IPS-NIHi11 (cell line): ENCODE measurements around the gene ACTN3.
"Not testable (repeated sequence)": the region's sequence is repeated elsewhere in the genome, so short reads cannot be mapped to it uniquely, and the experiment has no call there.

Source experiments
- DNase-seq: peaks from one replicate; pipeline ENCODE4 v3.0.0; 2012; ENCODE audit warnings: mixed read lengths, low spot score

Gene ACTN3

DNA sequence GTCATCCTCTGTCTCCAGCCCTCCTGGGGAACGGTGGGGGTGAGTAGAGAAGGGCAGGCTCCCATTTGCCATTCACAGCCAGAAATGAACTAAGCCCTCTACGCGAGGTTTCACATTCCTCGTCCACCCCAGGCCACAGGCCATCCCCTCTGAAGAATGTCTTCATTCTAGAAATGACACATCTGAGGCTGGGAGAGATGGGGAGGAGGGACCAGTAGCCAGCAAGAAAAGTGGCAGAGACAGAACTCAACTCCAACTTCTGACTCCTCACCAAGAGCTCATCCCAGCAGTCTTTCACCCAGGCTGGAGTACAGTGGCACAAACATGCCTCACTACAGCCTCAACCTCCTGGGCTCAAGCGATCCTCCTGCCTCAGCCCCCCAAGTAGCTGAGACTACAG lies 18.3 kb downstream of the ACTN3 start:
- no peak for DNase-seq

DNA sequence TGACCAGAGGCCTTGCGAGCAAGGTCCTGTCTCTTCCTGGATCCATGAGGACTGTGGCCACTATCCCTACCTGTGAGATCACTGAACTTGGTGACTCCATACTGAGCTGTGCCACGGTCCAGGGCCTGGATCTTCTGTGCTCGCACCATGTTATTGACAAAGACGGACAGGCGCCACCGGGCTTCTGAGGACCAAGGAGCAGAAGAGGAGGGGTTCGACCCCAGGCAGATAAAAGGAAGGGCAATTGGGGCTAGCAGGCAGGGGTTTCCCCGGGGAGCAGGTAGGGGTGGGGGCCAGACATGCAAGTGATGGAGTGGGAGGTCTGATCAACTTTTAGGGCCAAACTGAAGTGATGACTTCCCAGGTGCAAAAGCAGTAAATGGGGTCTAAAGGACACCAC lies 19.5 kb downstream of the ACTN3 start:
- no peak for DNase-seq

DNA sequence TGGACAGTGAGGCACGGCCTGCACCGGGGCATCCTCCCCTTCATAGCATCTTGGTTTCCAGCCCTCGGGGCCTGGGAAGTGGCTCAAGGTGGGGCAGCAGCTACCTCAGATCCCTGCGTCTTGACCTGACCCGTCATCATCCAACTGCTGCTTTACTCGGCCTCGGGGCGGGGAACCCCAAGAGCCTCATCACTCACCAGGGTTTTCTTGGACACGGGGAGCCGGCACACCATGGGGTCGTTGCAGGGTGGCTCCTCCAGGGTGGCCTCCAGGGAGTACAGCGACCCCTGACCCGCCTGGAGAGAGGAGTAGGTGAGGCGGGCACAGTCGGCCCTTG lies 21.1 kb downstream of the ACTN3 start:
- peak; percentile 10 for DNase-seq

DNA sequence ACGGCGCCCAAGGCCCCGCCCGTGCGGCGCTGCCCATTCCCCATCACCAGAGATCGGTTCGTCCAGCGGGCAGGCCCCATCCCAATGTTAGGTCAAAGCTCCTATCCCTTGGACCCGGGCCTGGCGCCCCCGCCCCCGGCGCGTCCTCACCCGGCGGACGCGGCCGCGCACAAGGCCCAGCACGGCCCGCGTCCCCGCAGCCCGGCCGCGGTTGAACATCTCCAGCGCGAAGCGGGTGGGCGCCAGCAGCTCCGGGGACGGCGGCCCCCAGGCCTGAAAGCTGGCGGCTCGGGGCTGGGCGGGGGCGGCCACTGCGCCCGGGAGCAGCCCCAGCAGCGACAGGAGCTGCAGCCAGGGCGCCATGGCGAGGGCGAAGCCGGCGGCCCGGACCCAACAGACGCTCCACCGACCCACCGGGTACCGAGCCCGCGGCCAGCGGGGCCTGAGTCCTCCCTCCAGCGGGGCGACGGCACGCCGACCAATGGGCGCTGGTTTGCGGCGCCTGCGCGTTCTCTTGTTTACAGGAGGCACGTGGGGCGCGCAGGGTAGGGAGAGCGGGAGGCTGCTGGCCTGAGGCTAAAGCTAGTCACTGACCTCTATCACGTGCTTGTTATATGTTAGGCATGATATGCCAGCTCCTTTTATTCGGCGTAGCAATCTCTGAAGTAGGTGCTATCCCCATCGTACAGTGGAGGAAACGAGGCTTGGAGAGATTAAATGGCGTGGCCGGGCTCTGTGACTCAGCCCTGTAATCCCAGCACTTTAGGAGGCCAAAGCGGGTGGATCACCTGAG lies 21.6 kb downstream of the ACTN3 start, which contains the start of gene CTSF:
Gene CTSF (minus strand): TSS at position 483 of the 793 bp plus-strand sequence. CDS start 120 bp downstream, at position 363.
- peak; percentile 87 for DNase-seq

DNA sequence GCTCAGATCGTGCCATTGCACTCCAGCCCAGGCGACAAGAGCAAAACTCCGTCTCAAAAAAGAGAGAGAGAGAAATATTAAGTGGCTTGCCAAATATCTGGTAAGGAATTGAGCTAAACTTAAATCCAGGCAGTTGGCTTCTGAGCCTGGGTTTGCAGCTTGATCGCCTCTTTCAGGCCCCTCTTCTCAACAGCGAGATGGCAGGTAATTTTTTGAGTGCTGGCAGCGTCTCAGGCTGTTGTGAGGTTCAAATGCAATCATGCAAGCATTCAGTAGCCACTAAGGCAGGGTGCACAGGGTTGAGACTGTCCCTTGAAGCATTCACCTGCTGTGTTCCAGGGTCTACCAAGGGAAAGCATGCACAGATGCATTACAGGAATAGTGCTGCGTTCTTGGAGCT lies 22.4 kb downstream of the ACTN3 start:
- DNase-seq = no peak

DNA sequence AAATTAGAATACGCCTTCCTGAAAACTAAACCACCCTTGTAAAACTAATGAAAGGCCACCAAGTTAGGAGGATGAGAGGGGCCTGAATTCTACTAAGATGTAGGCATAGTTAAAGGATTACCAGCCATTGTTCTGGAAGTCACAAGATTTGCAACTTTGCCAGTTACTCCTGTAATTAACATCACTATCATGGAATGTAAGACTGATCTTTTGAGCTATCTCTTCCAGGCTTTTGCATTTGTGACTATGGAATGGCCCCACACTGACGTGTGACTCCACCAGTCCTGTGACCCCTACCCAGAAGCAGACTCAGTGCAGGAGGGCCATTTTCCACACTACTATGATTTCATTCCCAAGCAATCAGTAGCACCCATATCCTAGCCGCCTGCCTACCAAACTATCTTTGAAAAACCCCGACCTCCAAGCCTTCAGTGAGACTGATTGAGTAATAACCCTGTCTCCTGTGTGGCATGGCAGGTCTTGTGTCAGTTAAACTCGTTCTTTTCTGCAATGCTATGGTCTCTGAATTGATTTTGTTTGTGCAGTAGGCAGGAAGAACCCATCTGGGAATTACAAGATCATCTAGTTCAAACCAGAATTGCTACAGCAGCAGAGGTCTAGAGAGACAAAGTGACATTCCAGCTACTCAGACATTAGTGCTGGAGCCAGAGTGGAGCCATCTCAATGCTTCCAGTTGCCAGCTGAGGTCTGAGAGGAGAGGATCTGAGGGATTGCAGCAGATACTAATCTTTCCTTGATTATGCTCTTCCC lies 23.6 kb downstream of the ACTN3 start:
- peak; percentile 32 for DNase-seq

DNA sequence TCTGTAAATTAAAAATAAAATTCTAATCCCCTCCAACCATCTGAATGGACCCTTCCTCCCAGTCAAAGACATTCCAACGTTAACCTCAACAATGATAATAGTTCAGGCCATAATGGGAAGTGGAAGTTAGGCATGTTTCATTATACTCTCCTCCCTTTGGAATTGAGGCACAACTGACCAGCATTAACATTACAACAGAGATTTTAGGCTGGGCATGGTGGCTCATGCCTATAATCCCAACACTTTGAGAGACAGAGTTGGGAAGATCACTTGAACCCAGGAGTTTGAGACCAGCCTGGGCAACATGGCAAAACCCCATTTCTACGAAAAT lies 24.1 kb downstream of the ACTN3 start:
- DNase-seq = no peak

DNA sequence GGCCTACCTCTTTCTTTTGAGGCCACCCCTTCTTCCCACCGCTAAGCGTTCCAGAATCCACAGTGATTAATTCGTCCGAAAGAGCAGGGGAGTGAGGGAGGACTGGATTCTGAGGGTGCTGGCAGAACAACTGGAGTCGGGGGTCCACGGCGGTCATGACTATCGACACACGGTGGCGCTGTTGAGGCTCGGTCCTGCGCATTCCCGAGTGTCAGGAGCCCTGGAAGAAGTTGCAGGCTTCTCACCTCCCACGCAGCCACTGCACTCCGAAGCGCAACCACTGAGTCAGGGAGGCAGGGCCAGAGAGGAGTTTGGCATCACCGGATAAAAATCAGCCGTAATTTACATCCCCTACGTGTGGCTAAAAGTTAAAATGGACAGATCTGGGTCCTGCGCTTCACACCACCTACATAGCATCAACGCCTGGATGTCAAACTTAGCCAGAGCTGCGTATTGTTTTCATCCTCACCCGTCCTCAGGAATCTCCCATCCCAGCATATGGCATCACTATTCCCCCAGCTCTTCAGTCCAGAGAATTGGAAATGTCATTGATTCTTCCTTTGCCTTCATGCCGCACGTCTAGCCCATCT lies 32.4 kb downstream of the ACTN3 start:
- DNase-seq = peak; percentile 92

DNA sequence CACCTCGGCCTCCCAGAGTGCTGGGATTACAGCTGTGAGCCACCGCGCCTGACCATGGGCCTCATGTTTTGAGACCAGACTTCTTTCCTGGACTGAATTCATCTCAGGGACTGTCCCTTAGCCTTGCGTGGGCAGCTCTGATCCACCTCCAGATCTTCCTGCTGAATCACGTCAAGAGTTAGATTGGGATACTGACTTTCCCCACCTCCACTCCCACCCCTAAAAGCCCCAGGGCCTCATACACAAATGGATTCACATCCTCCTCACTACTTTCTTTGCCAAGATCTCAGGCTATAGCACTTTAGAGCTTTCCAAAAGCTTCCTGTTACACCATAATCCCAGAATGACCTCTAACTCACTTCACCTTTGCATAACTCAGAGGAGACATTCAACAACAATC lies 34.1 kb downstream of the ACTN3 start:
- DNase-seq = no peak

DNA sequence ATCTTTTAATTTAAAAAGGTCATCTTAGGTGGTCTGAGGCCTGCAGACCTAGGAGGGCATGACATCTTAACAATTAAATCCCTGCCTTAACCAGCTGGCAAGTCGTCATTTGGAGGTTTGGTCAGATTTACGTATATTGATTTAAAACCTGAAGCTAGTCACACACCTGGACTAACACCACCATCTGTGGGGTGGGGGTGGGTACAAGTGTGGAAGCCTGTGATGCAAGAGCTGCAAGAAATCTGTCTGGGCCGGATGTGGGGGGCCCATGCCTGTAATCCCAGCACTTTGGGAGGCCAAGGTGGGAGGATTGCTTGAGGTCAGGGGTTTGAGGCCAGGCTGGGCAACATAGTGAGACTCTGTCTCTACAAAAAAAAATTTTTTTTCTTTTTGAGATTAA lies 34.6 kb downstream of the ACTN3 start:
- DNase-seq = no peak

DNA sequence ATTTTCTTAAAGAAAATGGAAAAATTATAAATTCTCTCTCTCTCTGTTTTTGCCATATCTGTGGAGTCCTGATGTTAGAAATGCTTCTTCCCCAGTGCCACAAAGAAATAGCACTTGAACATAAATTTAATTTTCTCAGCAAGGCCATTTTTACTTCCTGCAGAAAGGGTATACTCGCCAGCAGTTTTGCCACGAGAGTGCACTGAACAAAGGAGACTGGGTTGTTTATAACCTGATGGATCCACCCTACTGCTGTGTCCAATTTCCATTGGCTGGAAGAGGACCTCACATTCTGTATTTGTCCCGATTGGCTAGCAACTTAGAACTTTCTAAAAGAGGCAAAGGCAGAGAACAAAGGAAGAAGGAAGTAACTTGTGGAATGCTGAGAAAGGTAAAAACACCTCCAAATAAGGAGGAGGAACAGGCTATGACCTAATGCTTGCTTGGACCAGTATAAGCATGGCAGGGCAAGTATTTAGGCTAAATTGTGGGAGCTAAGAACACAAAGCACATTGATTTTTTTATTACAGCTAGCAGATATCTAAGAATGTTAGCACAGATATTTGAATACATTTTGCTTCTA lies 36.0 kb downstream of the ACTN3 start:
- DNase-seq = not testable (repeated sequence)

DNA sequence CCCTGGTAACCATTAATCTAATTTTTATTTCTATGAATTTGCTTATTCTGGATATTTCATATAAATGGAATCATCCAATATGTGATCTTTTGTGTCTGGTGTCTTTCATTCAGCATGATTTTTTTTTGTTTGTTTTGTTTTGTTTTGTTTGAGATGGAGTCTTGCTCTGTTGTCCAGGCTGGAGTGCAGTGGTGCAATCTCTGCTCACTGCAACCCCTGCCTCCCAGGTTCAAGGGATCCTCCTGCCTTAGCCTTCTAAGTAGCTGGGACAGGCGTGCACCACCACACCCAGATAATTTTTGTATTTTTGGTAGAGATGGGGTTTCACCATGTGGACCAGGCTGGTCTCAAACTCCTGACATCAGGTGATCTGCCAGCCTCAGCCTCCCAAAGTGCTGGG lies 38.7 kb downstream of the ACTN3 start:
- not testable (repeated sequence) for DNase-seq

DNA sequence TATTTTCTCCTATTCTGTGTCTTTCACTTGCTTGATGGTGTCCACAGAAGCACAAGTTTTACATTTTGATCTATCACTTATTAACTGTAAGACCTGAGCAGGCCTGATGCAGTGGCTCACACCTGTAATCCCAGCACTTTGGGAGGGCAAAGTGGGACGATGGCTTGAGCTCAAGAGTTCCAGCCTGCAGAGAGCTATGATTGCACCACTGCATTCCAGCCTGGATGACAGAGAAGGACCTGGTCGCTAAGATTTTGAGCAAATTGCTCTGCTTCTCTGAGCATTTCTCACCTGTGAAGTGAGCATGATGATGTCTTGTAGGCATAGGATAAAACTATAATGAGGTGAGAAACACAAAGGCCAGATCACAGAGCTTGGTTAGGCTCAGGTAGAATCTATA lies 39.4 kb downstream of the ACTN3 start:
- no peak for DNase-seq

DNA sequence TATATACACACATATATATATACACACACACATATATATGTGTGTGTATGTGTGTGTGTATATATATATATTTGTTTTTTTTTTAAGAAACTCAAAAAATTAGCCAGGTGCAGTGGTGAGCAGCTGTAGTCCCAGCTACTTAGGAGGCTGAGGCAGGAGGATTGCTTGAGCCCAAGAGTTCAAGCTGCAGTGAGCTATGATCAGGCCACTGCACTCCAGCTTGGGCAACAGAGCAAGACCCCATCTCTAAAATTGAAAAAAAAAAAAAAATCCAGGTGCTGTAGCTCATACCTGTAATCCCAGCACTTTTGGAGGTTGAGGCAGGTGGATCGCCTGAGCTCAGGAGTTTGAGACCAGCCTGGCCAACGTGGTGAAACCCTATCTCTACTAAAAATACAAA lies 42.6 kb downstream of the ACTN3 start:
- not testable (repeated sequence) for DNase-seq

DNA sequence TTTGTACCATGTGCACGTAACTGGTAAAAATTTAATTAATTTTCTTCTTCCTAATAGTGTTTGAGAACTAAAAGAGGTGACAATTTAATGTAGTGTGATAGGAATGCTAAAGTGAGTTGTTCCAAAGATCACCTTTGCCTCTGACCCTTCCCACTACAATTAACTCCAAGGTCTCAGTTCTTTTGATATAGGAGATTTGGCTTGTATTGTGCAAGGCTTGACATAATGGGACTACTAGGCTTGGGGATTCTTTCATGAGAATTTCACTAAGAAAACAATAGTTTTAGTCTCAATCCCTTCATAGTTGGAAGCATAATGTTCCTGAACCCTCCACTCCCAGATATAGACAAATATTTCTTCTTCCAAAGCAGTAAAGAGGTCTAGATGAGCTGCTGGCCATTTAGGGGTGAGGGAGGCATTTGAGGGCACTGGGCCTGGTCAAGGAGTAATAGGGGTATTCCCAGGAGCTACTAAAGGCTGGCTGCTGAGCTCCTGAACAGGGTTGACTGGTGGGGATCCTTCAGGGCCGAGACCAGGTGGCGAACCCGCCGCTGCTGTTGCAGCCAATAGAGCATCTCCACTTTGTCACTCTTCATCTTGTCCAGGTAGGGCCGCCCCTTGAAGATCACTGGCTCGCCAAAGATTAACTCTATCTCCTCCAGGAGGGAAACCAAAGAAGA lies 43.4 kb downstream of the ACTN3 start:
- no peak for DNase-seq

DNA sequence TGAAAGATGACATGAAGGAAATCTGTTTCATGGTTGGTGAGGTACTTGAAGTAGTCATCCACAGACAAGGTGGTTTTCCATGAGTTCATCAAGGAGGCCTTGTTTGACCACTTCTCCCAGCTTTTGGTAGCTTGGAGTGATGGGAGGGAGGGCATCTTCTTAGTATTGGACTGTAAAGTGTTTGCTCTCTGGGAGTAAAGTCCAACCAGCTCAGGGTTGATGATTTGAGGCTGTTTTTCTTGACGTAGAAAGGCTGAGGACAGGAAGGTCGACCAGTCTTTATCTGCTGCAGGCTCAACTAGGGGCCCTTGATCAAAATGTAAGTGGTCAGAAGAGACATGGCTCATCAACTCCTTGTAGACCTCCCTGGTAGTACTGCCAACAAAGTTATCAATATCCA lies 44.5 kb downstream of the ACTN3 start:
- no peak for DNase-seq

DNA sequence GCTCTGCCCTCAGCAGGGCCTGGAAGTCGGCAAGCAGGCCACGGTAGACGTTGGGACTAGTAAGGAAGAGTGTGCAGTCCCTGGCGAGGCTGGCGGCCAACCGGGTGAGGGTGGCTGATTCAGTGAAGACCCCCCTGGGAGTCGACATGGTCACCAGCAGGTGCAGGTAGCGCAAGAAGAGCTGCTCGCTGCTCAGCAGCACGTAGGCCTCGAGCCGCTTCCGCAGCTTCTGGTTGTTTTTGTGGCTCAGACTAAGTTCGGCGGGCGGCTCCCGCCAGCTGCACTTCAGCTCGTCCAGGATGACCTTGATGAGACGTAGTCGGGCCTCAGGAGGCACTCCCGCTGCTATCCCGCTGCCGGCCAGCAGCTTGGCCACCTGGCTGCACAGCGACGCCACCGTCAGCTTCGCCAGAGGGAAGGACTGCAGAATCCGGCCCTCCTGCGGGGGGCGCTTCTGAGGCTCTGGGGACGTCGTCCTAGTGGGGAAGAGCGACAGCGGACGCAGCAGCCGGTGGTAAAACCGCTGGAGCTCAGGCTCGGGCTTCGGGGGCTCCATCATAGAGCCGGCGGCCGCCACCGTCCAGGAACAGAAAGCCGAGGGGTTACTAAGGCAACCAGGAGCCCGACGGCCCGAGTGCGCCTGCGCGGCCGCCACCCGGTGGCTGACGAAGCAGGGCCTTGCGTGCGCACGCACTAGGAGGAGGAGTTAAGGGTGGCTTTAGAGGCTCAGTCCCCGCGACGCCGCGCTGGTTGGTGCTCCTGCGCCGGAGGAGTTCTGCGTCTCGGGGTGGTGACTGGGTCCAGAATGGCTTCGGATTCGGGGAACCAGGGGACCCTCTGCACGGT lies 46.0 kb downstream of the ACTN3 start, which contains the start of the genes CCDC87 and CCS:
Gene CCDC87 (minus strand): TSS at position 607 of the 846 bp plus-strand sequence. CDS start 48 bp downstream, at position 559.
Gene CCS (plus strand): TSS at position 729 of the 846 bp plus-strand sequence. CDS start 77 bp downstream, at position 806.
- peak; percentile 100 for DNase-seq

DNA sequence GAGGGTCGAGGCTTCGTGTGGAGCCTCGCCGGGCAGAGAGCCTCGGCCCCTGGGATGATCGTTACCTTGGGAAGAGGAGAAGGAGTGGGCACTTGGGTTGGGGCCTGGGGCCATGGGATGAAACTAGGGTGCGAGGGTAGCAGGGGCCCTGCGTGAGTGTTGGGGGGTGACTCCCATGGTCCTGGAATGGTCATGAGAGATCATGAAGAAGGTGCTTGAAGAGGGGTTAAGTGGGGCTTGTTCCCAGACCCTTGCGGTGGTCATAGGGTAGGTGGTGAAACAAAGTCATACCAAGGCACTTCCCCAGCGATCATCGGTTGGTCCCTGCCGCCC lies 46.6 kb downstream of the ACTN3 start:
- DNase-seq = no peak

DNA sequence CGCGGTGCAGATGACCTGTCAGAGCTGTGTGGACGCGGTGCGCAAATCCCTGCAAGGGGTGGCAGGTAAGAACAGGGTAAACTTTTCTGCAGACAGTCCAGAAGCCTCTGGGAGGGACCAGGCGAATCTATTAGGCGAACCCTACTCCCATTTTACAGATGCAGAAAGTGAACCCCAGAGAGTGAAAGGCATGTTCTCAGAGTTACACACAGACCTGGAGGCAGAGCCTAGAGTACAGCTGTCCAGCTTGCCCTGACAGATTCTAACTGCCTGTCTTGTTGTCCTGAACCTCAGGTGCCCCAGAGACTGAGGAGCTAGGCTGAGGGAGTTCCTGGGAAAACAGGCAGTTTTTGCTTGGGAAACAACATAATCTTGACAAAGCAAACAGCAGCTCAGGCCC lies 46.9 kb downstream of the ACTN3 start:
- DNase-seq = no peak

DNA sequence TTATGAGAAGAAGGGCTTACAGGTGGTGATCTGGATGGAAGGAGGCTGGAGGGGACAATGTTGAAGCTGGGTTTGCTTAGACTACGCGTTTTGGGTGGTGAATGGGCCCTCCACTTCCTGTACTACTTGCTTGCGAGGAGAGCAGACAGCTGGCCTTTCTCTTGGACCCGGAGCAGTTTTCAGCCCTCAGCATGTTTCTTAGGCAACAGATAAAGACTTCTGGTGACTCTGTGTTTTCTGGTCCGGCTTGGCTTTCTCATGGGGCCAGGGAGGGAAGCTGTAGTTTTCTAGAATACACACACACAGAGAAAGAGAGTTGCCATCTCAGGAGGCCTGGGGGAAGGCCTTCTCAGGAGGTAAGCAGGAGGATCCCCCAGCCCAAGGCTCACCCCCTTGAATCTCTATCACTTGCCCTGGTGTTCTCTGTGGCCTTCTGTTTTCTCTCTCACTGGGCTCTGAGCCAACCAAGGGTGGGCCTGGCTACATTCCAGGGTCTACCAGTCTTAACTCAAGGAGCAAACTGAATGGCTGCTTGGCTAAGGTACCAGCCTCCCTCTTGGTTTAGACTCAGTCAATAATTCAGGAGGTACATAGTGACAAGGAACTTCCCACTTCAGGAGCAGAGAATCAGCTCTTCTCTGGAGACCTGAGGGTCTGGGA lies 48.7 kb downstream of the ACTN3 start:
- DNase-seq = no peak

DNA sequence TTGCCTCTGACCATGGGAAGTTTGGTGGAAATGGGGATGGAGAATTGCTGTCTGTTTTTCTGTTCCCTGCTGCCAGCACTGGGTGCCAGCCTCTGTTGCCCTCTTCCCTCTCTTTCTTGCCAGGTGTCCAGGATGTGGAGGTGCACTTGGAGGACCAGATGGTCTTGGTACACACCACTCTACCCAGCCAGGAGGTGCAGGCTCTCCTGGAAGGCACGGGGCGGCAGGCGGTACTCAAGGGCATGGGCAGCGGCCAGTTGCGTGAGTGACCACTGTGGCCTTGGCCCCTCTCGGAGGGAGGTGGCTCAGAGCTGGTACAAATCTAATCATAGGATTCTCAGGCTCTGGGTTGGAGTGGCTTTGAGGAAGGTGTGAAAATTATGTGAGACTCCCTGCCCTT lies 52.3 kb downstream of the ACTN3 start:
- DNase-seq = no peak
